Progenitor cell of endocrine pancreas (in vitro differentiated cells): Measurements from ENCODE around the gene NGFR. TPM values are rescaled to one million over a fixed set of nuclear protein-coding genes. Genes with fewer than 3 reads are reported as not detected.

ENCODE experiments used
- DNase-seq: peaks from one replicate; pipeline ENCODE4 v3.0.0; 2021; ENCODE audit warnings: low spot score; ENCODE audit not compliant: unreplicated experiment
- H3K27ac Mint-ChIP-seq: 2 replicates; pipeline ENCODE4 v1.8.0; 2021; ENCODE audit warnings: mild to moderate bottlenecking, moderate library complexity, mixed read lengths
- H3K27me3 Mint-ChIP-seq: 2 replicates; pipeline ENCODE4 v1.8.0; 2021; ENCODE audit warnings: mixed read lengths
- H3K36me3 Mint-ChIP-seq: 2 replicates; pipeline ENCODE4 v1.8.0; 2022; ENCODE audit warnings: mixed read lengths; ENCODE audit not compliant: insufficient read depth
- H3K4me1 Mint-ChIP-seq: 2 replicates; pipeline ENCODE4 v1.8.0; 2021; ENCODE audit warnings: low read depth, mixed read lengths
- H3K4me3 Mint-ChIP-seq: 2 replicates; pipeline ENCODE4 v1.8.0; 2021; ENCODE audit warnings: low read depth, mild to moderate bottlenecking, moderate library complexity, mixed read lengths
- H3K9me3 Mint-ChIP-seq: 2 replicates; pipeline ENCODE4 v1.8.0; 2021; ENCODE audit warnings: low read depth, mixed read lengths
- CTCF ChIP-seq: fragments of 200-600 bp; sonication (generic); IDR thresholded peaks from one replicate; pipeline ENCODE4 v1.5.0; 2021; ENCODE audit warnings: antibody characterized with exemption, mild to moderate bottlenecking; ENCODE audit not compliant: unreplicated experiment
- total RNA-seq: library from RNA; stranded (reverse); gene quantifications from 2 replicates; pipeline ENCODE4 v1.2.1, GENCODE V29; 2021

NGFR gene
- total RNA-seq, 1 donor from 2014 or later, result 2.7 TPM

- no peak overlapping the region for H3K27ac Mint-ChIP-seq
- no peaks in the 10 kb centered on the region for H3K36me3 Mint-ChIP-seq
- H3K9me3 Mint-ChIP-seq, result no peaks in the 10 kb centered on the region
- DNase-seq, result no peak
- no peak for TF ChIP-seq CTCF
- no peaks in the 10 kb centered on the region for H3K4me1 Mint-ChIP-seq
- H3K27me3 Mint-ChIP-seq, result peaks cover 78% of the 10 kb centered on the region
- H3K4me3 Mint-ChIP-seq, result no peak overlapping the region
Observed at GRCh38 chr17:49457564-49458535, 37.2 kb upstream of the NGFR start.

GRCh38 chr17:49459401-49459984, 35.6 kb upstream of the NGFR start:
- Mint-ChIP-seq H3K36me3 (no peaks in the 10 kb centered on the region), H3K27me3 (peaks cover 72% of the 10 kb centered on the region), H3K9me3 (peaks cover 5% of the 10 kb centered on the region), H3K27ac (no peak overlapping the region), H3K4me3 (no peak overlapping the region), H3K4me1 (no peaks in the 10 kb centered on the region)
- no peak for TF ChIP-seq CTCF
- no peak for DNase-seq

- H3K36me3 Mint-ChIP-seq, result no peaks in the 10 kb centered on the region
- H3K27ac Mint-ChIP-seq, result no peak overlapping the region
- DNase-seq, result no peak
- H3K27me3 Mint-ChIP-seq, result peaks cover 75% of the 10 kb centered on the region
- TF ChIP-seq CTCF, result no peak
- H3K9me3 Mint-ChIP-seq, result peaks cover 5% of the 10 kb centered on the region
- H3K4me3 Mint-ChIP-seq, result no peak overlapping the region
- H3K4me1 Mint-ChIP-seq, result no peaks in the 10 kb centered on the region
Observed at GRCh38 chr17:49460401-49460800, 34.7 kb upstream of the NGFR start.

- DNase-seq, result no peak
- no peak overlapping the region for H3K27ac Mint-ChIP-seq
- no peaks in the 10 kb centered on the region for H3K4me1 Mint-ChIP-seq
- H3K4me3 Mint-ChIP-seq, result no peak overlapping the region
- H3K9me3 Mint-ChIP-seq, result peaks cover 5% of the 10 kb centered on the region
- H3K27me3 Mint-ChIP-seq, result peaks cover 75% of the 10 kb centered on the region
- H3K36me3 Mint-ChIP-seq, result no peaks in the 10 kb centered on the region
- TF ChIP-seq CTCF, result no peak
Observed at GRCh38 chr17:49461580-49461979, 33.5 kb upstream of the NGFR start.

- Mint-ChIP-seq H3K36me3 (no peaks in the 10 kb centered on the region), H3K4me1 (no peaks in the 10 kb centered on the region), H3K9me3 (peaks cover 5% of the 10 kb centered on the region), H3K27ac (no peak overlapping the region), H3K27me3 (peaks cover 75% of the 10 kb centered on the region), H3K4me3 (no peak overlapping the region)
- DNase-seq, result no peak
- no peak for TF ChIP-seq CTCF
Observed at GRCh38 chr17:49464049-49464448, 31.0 kb upstream of the NGFR start.
